ENCODE measurements around the gene NCOA7. TPM values are rescaled to one million over a fixed set of nuclear protein-coding genes. Genes with fewer than 3 reads are reported as not detected.

The NCOA7 gene
- polyA plus RNA-seq, 1 of the 3 experiments (the other 2 are of a cell fraction): 16.3 TPM

- H3K27ac ChIP-seq (ENCODE audit: low read depth in 2 of 2, low read length in 1 of 2): no peak overlapping the region
Measured at GRCh38 chr6:125743604-125744003, 47.2 kb upstream of the NCOA7 start.

More at GRCh38 chr6:125743604-125744003, 47.2 kb upstream of the NCOA7 start:
- H3F3A ChIP-seq (replicated peaks; ENCODE audit: insufficient read depth): no peaks in the 10 kb centered on the region
- no peak overlapping the region for H2AFZ ChIP-seq (ENCODE audit: low read depth)
- H3K9ac ChIP-seq: no peak overlapping the region
- H3K27me3 ChIP-seq (ENCODE audit: insufficient read depth): peaks cover 50% of the 10 kb centered on the region
- ChIA-PET POLR2A (no interaction called here), CTCF (interaction anchor here (1.7 to 2.3 kb wide), 2 partner anchors 10 to 14 kb away, joined by 4 to 13 read pairs; no protein-coding TSS in a partner anchor)
- no peak for DNase-seq
- H4K20me1 ChIP-seq (ENCODE audit: insufficient read depth): no peaks in the 10 kb centered on the region
- no peaks in the 10 kb centered on the region for H3K36me3 ChIP-seq (replicated peaks in 1 of 2; ENCODE audit: control insufficient read depth in 1 of 2, insufficient read depth in 2 of 2, low read length in 1 of 2)
- H3K9me3 ChIP-seq: no peaks in the 10 kb centered on the region
- TF ChIP-seq IRF3 (IDR thresholded peaks at IDR 0.05; ENCODE audit: low read depth, low read length): no peak
- no peak for TF ChIP-seq ELF1 (IDR thresholded peaks at IDR 0.05)
- TF ChIP-seq ZBTB33 (IDR thresholded peaks at IDR 0.05; ENCODE audit: borderline replicate concordance, low read depth): no peak
- TF ChIP-seq RAD21 (IDR thresholded peaks at IDR 0.05; ENCODE audit: low read length): no peak
- no peak for TF ChIP-seq JUND (IDR thresholded peaks at IDR 0.05)
- TF ChIP-seq CHD2 (IDR thresholded peaks at IDR 0.05; ENCODE audit: low read length, partially characterized antibody): no peak
- no peak for TF ChIP-seq NRF1 (IDR thresholded peaks at IDR 0.05; ENCODE audit: low read depth, low read length)
- no peak for TF ChIP-seq YY1 (IDR thresholded peaks at IDR 0.05; ENCODE audit: low read depth)
- TF ChIP-seq MEF2A (IDR thresholded peaks at IDR 0.05; ENCODE audit: borderline replicate concordance, low read depth): no peak
- TF ChIP-seq RFX5 (IDR thresholded peaks at IDR 0.05; ENCODE audit: low read length): no peak
- TF ChIP-seq CTCF (IDR thresholded peaks at IDR 0.05): no peak
- no peak for TF ChIP-seq TAF1 (IDR thresholded peaks at IDR 0.05; ENCODE audit: borderline replicate concordance, low read depth, low read length)
- TF ChIP-seq POLR2AphosphoS5 (IDR thresholded peaks at IDR 0.05; ENCODE audit: low read depth, low read length): no peak
- TF ChIP-seq SMC3 (IDR thresholded peaks at IDR 0.05; ENCODE audit: low read depth, low read length): no peak
- 12% methylated on average over 2 of the region's 2 CpGs for WGBS (ENCODE audit: low lambda C conversion rate)
- H3K4me3 ChIP-seq (ENCODE audit: low read depth in 2 of 2, low read length in 1 of 2): no peak overlapping the region
- no peaks in the 10 kb centered on the region for H3K9me2 ChIP-seq
- no peaks in the 10 kb centered on the region for H3K79me2 ChIP-seq (ENCODE audit: insufficient read depth)
- no peak overlapping the region for H3K4me2 ChIP-seq
- peaks cover 0 to 5% of the 10 kb centered on the region in 2 experiments; a peak in 2 of 4 replicates for H3K4me1 ChIP-seq (ENCODE audit: control insufficient read depth in 1 of 2, insufficient read depth in 2 of 2, low read depth in 1 of 2, low read length in 1 of 2)

Data from SK-N-SH (cell line).